HG02981 (cell line): ENCODE measurements around the gene UQCRH.
"Not testable (repeated sequence)": the region's sequence is repeated elsewhere in the genome, so short reads cannot be mapped to it uniquely, and the experiment has no call there.

Experiments
- ATAC-seq: cut with Tn5 transposase; IDR thresholded peaks from one replicate; pipeline ENCODE4 v1.9.1; 2021; ENCODE audit warnings: mild to moderate bottlenecking, moderate library complexity; ENCODE audit not compliant: unreplicated experiment

UQCRH gene

GRCh38 chr1:46298387-46298786 is 5.1 kb upstream of the UQCRH start:
- no peak for ATAC-seq

GRCh38 chr1:46300673-46301405 is 2.7 kb upstream of the UQCRH start:
- no peak for ATAC-seq

- no peak for ATAC-seq
Measured at GRCh38 chr1:46301406-46301807, 2.1 kb upstream of the UQCRH start.

GRCh38 chr1:46301808-46302640 is 1.5 kb upstream of the UQCRH start:
- no peak for ATAC-seq

- ATAC-seq, result peak; percentile 2
Measured at GRCh38 chr1:46302641-46303037, 859 bp upstream of the UQCRH start.

- ATAC-seq, result no peak
Measured at GRCh38 chr1:46303872-46304326, 401 bp downstream of the UQCRH start.

- no peak for ATAC-seq
Measured at GRCh38 chr1:46306159-46306530, 2.6 kb downstream of the UQCRH start.

- no peak for ATAC-seq
Measured at GRCh38 chr1:46309401-46310159, 6.1 kb downstream of the UQCRH start.

- no peak for ATAC-seq
Measured at GRCh38 chr1:46310321-46310720, 6.8 kb downstream of the UQCRH start.

- no peak for ATAC-seq
Measured at GRCh38 chr1:46315669-46316403, 12.3 kb downstream of the UQCRH start.

- no peak for ATAC-seq
Measured at GRCh38 chr1:46317323-46317722, 13.8 kb downstream of the UQCRH start.

- ATAC-seq, result not testable (repeated sequence)
Measured at GRCh38 chr1:46319301-46319700, 15.8 kb downstream of the UQCRH start.

GRCh38 chr1:46319960-46320914 is 16.7 kb downstream of the UQCRH start:
- not testable (repeated sequence) for ATAC-seq

GRCh38 chr1:46322191-46322590 is 18.7 kb downstream of the UQCRH start:
- not testable (repeated sequence) for ATAC-seq

- not testable (repeated sequence) for ATAC-seq
Measured at GRCh38 chr1:46325285-46326076, 22.0 kb downstream of the UQCRH start.

GRCh38 chr1:46328182-46328581 is 24.7 kb downstream of the UQCRH start:
- ATAC-seq, result not testable (repeated sequence)

GRCh38 chr1:46329807-46330206 is 26.3 kb downstream of the UQCRH start:
- not testable (repeated sequence) for ATAC-seq

- ATAC-seq, result not testable (repeated sequence)
Measured at GRCh38 chr1:46330381-46330780, 26.9 kb downstream of the UQCRH start.
